ENCODE results near the gene FN3KRP.

The FN3KRP gene

DNA sequence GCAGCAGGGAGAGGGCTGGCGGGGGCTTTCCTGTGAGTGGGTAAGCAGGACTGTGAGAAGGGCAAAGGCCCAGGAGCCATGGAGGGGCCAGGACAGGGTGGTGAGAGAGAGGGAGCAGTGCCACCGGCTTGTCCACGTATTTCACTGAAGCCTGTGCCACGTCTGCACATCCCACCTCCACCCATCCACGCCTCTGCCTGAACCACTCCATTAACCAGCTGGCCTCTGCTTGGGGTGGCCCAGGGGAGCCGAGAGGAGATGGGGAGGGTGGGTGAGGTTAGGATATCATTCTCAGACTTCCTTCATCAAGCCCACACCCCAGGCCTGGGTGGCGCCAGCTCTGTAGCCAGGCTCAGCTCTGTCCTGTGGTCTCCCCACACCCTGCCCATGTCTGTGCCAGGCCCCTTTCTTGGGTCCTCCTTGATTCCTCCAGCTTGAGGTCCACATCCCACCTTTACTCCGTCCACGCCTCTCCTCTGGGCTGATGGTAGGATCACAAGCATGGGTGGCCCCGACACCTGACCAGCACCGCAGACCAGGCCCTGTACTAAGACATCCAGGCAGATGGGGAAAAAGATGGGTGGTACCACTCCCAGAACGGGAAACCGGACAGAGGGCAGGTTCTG, 15.7 kb downstream of the FN3KRP start:
- TF ChIP-seq CTCF (IDR thresholded peaks at IDR 0.05), result no peak

DNA sequence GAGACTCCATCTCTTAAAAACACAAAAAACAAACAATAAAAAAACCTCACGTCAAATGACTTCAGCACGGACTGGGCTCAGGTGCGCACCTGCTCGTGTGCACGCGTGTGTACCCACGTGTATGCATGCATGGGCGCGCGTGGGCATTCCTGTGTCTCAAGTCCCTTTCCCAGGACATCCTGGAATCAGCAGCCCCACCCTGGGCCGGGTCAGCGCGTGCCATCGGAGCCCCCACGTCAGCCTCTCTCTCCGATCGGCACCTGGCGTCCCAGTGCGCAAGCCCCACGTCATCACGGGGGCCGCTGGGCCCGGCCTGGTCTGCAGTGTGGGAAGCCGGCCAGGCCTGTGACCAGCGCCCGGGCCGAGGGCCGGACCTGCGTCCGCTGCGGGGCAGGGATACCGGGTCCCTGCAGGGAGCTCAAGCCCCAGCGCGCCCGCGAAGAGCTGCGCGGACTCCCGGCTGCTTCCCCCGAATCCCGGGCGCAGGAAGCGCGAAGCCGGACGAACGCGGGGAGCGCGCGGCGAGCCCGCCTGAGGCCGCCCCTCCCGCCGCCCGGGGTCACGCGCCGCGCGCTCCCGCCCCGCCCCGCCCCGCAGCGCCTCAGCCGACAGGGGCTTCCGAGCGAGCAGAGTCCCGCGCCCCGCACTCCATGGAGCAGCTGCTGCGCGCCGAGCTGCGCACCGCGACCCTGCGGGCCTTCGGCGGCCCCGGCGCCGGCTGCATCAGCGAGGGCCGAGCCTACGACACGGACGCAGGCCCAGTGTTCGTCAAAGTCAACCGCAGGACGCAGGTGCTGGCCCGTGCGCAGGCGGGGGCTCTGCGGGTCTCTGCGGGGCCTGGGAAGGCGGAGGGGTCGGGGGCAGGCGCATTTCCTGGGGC, 18.7 kb downstream of the FN3KRP start, which contains the start of gene FN3K:
Gene FN3K (plus strand): TSS at position 629 of the 880 bp plus-strand sequence. CDS start 22 bp downstream, at position 651.
- no peak for TF ChIP-seq CTCF (IDR thresholded peaks at IDR 0.05)

GRCh38 chr17:82736511-82737185, 20.1 kb downstream of the FN3KRP start:
- no peak for TF ChIP-seq CTCF (IDR thresholded peaks at IDR 0.05)

DNA sequence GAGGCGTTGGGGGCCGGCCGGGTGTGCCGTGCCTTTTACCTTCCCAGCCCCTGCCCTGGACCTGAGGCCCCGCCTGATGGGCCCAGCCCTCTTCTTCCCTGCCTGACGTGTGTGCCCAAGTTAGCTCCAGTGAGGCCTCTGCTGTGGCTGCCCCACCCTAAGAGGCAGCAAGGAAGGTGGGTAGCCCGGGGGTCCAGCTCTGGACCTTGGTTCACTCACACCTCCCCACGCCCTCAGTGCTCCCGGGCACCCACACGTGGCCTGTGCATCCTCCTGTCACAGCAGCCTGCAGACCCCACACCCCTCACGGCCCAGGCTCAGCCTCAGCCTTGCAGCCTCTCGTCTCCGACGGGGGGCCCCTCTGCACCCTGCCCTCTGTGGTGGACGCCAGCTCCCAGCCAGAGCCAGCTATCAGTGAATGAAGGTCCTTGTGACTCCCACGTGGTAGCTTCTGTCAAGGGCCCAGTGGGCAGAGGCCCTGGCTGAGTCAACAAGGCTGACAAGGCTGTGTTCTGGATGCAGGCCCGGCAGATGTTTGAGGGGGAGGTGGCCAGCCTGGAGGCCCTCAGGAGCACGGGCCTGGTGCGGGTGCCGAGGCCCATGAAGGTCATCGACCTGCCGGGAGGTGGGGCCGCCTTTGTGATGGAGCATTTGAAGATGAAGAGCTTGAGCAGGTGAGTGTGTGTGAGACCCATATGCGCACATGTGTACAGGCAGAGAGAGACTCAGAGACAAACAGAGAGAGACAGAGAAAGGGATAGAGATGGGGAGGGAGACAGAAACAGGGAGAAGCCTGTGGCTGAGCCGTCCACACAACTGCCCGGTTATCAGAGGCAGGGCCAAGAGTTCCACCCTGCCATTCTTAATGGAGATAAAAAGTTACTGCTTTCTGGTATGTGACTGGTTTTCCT, 21.7 kb downstream of the FN3KRP start:
- TF ChIP-seq CTCF (IDR thresholded peaks at IDR 0.05), result no peak

GRCh38 chr17:82740906-82741759, 24.6 kb downstream of the FN3KRP start:
- no peak for TF ChIP-seq CTCF (IDR thresholded peaks at IDR 0.05)

DNA sequence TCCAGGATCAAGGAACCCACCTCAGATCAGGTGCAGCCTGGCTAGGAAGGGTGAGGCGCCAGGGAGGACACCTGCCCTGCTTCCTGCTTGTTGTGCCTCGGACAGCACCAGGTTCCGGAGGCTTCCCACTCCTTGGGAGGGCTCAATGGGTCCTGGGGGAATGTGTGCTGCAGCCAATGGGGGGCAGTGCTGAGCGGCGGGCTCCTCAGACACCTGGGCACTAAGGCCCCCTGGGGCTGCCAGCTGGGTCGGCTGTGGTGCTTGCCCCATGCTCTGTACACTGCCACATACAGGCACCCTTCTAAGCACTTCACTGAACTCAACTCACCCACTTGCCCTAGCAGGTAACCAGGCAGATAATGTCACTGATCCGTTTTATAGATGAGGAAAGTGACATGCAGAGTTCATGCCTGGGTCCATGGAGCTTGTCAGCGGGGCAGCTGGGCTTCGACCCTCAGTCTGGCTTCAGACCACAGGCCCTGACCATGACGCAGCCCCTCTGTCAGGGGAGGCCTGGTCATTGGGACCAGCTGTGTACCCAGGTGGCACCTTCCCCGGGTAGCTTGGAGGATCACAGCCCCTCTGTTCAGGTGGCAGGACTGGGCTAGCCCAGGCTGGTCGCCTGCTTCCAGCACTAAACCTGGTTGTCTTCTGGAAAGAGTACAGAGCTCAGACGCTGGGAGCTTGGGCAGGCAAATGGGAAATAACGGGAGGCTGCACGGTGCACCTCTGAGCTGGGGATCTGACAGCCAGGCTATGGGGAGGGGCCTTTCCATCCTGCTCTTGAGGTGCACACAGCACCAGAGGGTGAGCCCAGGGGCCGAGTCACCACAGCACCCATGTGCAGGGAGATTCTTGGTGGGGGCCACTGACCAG, 27.1 kb downstream of the FN3KRP start:
- TF ChIP-seq CTCF (IDR thresholded peaks at IDR 0.05), result no peak

Data from LNCAP (cell line).